Fibroblast of pulmonary artery (primary cell): ENCODE measurements around the gene MOB3C.

ENCODE experiments used
- DNase-seq: peaks from one replicate; pipeline ENCODE4 v3.0.0-alpha.2; 2010; ENCODE audit warnings: low read depth
- H3K4me3 ChIP-seq: replicated peaks from 2 replicates; pipeline ENCODE4 v1.5.1; 2011; ENCODE audit warnings: low read depth, mild to moderate bottlenecking, control low read depth, low read length, moderate library complexity
- TF ChIP-seq, protein P1 (sequence below): IDR thresholded peaks from 2 replicates; pipeline ENCODE4 v1.5.1; 2011; ENCODE audit warnings: mild to moderate bottlenecking, control low read depth, low read length, inconsistent platforms; ENCODE audit errors: missing control alignments

MOB3C gene

GRCh38 chr1:46605232-46605631 is 11.4 kb downstream of the MOB3C start:
- DNase-seq = no peak
- no peak overlapping the region for H3K4me3 ChIP-seq
- TF ChIP-seq, protein P1, sequence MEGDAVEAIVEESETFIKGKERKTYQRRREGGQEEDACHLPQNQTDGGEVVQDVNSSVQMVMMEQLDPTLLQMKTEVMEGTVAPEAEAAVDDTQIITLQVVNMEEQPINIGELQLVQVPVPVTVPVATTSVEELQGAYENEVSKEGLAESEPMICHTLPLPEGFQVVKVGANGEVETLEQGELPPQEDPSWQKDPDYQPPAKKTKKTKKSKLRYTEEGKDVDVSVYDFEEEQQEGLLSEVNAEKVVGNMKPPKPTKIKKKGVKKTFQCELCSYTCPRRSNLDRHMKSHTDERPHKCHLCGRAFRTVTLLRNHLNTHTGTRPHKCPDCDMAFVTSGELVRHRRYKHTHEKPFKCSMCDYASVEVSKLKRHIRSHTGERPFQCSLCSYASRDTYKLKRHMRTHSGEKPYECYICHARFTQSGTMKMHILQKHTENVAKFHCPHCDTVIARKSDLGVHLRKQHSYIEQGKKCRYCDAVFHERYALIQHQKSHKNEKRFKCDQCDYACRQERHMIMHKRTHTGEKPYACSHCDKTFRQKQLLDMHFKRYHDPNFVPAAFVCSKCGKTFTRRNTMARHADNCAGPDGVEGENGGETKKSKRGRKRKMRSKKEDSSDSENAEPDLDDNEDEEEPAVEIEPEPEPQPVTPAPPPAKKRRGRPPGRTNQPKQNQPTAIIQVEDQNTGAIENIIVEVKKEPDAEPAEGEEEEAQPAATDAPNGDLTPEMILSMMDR = no peak

GRCh38 chr1:46603858-46604549 is 12.6 kb downstream of the MOB3C start, which contains the start of gene MKNK1:
Gene MKNK1 (minus strand): TSS chr1:46604268. CDS start chr1:46583327, 20,941 bp downstream.
- DNase-seq = peak; percentile 95
- peak within 1 kb of the TSS; percentile 98 for H3K4me3 ChIP-seq
- TF ChIP-seq, protein P1 = peak; percentile 4

GRCh38 chr1:46603481-46603857 is 13.1 kb downstream of the MOB3C start:
- peak overlapping the region; percentile 98 for H3K4me3 ChIP-seq
- no peak for DNase-seq
- TF ChIP-seq, protein P1 = no peak

- TF ChIP-seq, protein P1 = no peak
- no peak for DNase-seq
- H3K4me3 ChIP-seq = no peak overlapping the region
These were observed 15.2 kb downstream of the MOB3C start for GRCh38 chr1:46601257-46602007.

DNA sequence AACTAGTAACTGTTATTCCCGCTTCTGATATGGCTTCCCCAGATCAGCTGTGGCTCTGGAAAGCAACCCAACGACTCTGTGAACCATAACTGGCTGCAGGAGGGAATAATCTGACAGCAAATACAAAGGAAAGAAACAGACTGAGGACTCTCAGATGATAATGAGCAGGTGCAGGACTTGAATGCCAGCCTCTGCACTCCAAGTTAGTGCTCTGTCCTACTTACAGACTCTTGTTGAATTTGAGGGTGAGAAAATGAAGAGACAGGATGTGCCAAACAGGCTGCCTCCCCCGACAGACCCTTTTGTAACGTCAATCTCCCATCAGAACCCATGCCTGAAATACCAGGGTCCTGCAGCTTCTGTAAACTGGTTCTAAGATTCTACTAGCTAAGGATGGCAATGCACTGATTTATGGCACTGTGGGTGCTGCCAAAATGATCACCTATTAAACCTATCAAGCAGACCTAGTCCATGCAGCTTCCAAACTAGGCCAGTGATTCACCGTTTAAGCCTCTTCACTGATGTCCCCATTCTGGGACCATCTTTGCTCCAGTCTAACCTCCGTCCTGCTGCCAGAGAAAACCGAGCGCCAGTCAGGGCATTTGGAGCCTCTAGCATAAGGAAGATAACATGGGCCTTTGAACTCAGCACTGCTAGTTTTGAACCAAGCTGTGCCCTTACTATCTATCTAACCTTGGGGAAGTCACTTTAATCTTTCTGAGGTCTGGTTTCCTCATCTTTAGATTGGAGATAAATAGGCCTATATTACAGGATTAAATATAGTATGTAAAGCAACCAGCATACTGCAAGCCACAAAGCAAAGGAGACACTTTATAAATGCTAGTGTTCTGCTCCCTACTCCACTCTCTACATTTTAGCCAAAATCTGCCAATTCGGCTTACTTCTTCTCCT is 17.3 kb downstream of the MOB3C start:
- TF ChIP-seq, protein P1 = no peak
- H3K4me3 ChIP-seq = no peak overlapping the region
- no peak for DNase-seq

- TF ChIP-seq, protein P1 = no peak
- H3K4me3 ChIP-seq = no peak overlapping the region
- DNase-seq = no peak
These were observed 19.8 kb downstream of the MOB3C start for GRCh38 chr1:46596846-46597245.
